GM19455 (cell line): Measurements from ENCODE around the gene RIMS1.

Experiments
- ATAC-seq: cut with Tn5 transposase; IDR thresholded peaks from one replicate; pipeline ENCODE4 v1.9.1; 2021; ENCODE audit not compliant: unreplicated experiment

Gene RIMS1

DNA sequence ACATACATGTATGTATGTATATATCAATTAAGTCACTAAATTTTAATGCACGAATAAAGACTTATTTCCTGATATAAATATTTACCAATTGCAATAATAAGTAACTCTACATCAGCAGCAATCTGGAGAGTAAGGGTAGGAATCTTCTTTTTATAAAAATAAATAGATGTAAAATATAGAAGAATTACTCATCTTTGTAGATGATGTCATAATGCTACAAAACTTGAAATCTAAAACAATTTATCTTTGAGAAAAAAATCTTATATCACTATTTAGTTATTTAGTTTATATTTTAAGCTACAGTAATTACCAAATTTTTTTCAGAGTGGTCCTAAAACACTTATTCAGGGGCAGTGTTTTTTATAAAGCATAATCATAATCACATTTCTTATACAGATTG lies 351.7 kb downstream of the RIMS1 start:
- no peak for ATAC-seq

DNA sequence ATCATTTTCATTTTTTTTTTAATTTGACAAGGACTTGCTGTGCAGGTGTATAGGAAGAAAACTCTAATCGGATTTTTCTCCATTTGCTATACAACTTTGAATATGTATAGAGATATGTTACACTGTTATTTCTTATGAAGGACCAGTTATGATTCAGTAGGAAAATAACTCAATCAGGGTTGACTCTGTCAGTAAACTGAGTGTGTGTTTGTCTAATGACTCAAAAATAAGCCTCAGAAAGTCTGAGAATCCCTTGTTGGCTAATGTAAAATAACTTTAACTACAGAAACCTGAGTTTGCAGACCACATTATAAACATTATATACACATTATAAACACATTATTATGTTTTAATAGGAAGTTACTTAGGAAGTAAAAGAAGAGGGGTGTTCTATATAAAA lies 352.6 kb downstream of the RIMS1 start:
- ATAC-seq = no peak

DNA sequence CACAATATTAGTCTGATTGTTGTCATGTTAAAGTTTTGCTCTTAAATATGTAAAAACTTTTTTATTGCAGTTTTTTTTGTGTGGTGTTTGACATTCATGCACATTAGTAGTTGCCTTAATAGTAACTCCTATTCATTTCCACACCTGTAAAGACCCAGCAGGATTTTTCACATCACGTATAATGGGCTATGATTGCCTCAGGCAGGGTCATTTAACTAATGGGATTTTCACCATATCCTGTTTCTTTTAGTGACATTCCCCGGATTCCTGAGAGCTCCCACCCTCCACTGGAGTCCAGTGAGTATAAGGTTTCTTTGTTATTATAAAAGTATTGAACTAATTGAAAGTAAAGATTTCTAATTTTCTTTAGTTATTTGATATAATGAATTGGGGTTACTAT lies 359.2 kb downstream of the RIMS1 start:
- no peak for ATAC-seq

DNA sequence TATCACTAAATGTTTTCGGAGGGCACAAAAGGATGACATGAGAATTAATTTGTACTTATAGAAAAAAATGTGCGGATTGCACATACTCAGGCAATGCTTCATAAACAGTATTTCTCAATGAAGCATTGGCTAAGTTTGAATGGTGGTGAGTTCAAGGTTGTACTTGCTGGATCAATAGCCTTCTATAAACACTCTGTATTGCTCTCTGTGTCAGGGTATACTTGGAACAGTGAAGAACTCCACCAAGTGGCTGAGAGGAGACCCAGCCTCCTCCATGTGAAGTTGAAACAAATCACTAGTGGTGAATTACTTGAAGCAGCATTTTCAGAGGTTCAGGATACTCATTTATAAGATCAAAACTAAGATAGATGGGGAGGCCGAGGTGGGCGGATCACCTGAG lies 360.6 kb downstream of the RIMS1 start:
- no peak for ATAC-seq

GRCh38 chr6:72248621-72249020 lies 362.3 kb downstream of the RIMS1 start:
- no peak for ATAC-seq

GRCh38 chr6:72250664-72251063 lies 364.3 kb downstream of the RIMS1 start:
- no peak for ATAC-seq

DNA sequence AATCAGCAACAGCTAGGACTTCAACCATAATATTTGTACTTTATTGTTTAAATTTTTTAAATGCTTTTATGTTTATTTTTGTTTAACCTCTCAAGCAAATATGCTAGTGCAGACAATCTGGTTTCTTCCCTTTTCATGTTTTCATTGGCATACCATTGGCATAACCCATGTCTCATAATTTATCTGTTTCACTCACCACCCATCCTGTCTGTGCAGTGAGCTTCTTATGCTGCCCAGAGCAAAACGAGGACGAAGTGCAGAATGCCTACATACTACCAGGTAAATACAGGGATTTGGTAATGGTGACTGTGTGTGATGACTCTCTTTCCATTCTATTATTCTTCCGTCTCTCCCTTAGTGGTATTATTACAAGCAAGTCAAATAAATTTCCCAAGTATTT lies 374.1 kb downstream of the RIMS1 start:
- no peak for ATAC-seq

DNA sequence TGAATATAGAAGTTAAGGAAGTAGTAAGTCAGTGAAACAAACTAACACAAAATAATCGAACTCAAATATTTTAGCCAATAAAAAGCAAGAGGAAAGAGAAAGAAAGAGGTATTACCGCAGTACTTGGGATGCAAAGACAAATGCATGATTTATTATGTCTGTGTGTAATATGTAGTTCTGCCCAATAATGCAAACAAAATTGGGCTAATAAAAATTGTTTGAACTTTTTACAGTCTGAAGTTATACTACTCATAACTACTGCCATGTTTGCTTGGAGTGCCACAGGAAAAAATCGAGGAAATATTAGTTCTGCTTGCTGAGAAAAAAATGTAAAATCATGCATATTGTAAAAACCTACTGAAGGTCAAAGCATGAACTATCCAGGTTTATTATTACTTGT lies 375.2 kb downstream of the RIMS1 start:
- no peak for ATAC-seq

GRCh38 chr6:72262254-72262653 lies 375.9 kb downstream of the RIMS1 start:
- ATAC-seq = no peak

GRCh38 chr6:72267470-72267869 lies 381.1 kb downstream of the RIMS1 start:
- no peak for ATAC-seq

GRCh38 chr6:72271531-72271930 lies 385.2 kb downstream of the RIMS1 start:
- no peak for ATAC-seq

DNA sequence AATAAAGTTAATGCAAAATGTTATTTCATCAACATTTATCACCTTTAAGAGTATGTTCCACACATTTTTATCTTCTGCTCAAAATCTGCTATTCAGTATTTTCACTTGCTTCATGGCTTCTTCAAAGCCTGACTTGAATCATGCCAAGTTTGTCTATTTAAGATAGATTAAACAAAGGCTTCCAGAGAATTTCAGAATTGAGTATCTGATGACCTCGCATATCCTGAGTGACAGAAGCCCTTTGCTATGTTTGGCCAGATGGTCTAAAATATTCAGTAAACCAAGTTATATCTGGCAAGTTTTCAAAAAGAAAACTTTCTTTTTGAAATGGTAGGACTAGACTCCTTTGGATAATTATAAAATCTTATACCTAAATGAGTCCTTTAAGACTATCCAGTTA lies 386.6 kb downstream of the RIMS1 start:
- no peak for ATAC-seq

DNA sequence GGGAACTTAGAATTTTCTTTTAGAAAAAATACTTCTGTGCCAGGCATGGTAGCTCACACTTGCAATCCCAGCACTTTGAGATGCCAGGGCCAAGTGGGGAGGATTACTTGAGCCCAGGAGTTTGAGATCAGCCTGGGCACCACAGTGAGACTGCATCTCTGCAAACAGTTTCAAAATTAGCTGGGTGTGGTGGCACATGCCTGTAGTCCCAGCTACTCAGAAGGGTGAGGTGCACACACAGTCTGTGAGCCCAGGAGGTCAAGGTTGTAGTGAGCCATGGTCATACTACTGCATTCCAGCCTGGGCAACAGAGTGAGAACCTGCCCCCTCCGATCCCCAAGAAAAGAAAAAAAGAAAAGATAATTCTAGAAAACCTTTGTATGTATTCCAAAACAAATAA lies 389.5 kb downstream of the RIMS1 start:
- ATAC-seq = no peak

DNA sequence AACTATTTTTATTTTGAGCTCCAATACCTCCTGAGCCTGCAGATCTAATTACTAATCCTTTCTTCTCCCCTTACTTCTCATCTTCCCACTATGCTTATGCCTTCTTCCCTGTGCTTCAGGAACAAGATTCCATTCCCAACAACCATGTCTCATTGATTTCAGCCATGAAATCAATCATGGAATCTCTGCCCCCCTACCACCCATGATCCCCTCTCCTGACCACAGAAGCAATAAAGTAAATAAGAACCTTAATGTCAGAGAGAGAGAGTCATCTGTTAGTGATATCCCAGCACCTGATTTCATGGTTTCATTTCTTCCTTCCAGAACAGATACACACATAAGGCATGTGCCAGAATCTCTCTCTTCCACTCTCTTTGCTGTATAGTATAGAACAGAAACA lies 395.9 kb downstream of the RIMS1 start:
- ATAC-seq = no peak

GRCh38 chr6:72283571-72283970 lies 397.2 kb downstream of the RIMS1 start:
- ATAC-seq = no peak

DNA sequence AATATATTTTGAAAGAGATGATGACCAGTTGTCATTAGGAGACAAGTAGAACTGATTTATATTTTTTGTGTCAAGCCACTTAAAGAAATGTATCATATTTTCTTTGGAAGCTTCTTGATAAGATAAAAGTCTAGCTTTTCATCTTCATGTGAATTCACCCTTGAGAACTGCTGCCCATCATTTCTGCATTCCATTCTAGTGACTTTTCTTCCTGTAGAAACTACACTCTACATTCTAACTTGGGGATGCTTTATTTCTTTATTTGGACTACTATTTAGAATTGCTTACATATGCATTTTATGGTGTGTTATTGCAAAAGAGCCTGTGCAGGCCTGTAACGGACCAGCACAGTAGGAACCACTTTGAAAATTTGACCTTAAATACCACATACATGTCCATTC lies 400.6 kb downstream of the RIMS1 start:
- ATAC-seq = no peak

DNA sequence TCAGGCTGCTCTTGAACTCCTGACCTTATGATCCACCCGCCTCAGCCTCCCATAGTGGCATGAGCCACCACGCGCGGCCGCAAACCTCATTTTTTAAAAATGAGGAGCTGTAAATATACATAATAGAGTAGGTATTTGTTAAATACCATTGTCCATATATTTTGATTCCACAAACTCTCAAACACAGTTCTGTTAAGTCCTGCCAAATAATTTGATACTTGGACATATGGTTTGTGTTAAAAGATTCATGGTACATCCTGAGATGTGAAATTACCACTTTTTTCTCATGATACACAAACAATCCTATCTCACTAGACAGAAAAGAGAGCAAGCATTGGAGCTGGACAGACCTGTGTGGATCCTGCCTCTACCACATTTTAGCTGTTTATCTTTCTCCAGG lies 401.5 kb downstream of the RIMS1 start:
- ATAC-seq = no peak

DNA sequence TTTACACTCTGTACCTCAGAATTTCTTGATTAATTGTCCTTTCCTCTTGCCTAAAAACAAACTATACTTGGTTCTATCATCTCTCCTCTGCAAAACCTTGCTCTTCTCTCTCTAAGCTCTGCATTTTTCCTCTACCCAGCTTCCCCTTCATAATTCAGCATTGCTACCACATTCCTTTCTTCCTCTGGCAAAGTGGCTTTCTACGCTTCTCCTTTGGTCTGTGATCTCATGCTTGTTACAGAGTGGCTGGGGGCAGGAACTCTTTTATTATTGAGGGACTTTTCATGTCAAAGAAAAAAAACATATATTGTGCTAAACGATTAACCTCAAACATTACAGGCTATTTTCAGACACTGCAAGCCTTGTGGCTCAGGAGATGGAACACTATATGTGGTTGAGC lies 402.2 kb downstream of the RIMS1 start:
- no peak for ATAC-seq

- ATAC-seq = no peak
Observed at GRCh38 chr6:72290620-72291019, 404.3 kb downstream of the RIMS1 start.

DNA sequence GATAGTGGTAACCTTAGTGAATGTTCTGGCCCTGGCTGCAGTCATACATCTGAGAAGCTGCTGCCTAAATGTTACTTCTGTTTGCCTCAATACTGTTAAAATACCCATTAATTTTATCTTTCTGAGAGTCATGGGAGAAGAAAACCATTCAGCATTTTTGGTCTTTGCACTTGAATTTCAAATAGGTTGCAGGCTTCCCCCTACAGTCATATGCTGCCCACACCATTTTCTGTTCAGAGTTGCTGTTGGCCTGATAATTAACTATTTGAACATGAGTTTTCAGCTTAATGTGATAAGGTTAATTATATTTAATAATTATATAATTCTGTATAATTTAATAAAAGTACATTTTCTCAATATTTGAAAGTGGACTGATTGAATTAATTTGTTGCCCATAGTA lies 410.0 kb downstream of the RIMS1 start:
- no peak for ATAC-seq

- ATAC-seq = no peak
Observed at GRCh38 chr6:72305971-72306370, 419.6 kb downstream of the RIMS1 start.

DNA sequence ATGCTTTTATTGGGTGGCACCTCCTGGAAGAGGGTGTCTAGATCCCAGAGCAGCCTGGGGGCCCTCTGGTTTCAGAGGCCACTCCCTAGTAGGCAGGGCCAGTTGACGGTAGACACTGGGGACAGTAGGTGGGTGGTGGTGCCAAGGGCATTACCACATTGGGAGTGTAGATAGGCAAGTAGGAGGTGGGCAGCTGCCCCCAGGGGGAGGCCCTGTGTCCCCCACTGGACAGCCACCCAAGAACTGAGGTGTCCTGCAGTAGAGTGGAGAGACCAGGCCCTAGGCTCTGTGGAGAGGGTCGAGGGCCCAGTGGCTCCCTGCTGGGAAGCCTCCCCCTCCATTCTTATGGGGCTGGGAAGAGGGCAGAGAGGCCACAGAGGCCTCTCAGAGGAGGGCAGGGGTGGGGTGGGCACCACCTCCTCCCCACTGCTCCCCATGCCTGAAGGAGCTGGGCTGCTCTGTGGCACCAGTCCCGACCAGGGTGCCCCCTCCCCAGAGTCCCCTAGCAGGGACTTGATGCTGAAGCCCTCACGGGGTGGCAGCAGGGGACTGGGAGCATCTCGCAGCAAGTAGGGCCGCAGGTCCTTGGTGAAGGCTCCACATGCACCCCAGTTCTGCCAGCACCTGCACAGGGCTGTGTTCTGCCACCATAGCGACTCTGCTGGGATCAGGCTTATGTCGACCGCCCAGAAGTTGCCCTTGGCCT lies 430.5 kb downstream of the RIMS1 start:
- no peak for ATAC-seq

GRCh38 chr6:72321788-72322187 lies 435.4 kb downstream of the RIMS1 start:
- ATAC-seq = no peak

- ATAC-seq = no peak
Observed at GRCh38 chr6:72322771-72323170, 436.4 kb downstream of the RIMS1 start.
